NOMO-1 (cell line): Measurements from ENCODE around the gene LAMP5.

Experiments
- DNase-seq, 2 experiments: peaks; one replicate each; lab custom pipeline; 2025; ENCODE audit not compliant: unreplicated experiment in 2 of 2; lab: John Stamatoyannopoulos, UW

Gene LAMP5

DNA sequence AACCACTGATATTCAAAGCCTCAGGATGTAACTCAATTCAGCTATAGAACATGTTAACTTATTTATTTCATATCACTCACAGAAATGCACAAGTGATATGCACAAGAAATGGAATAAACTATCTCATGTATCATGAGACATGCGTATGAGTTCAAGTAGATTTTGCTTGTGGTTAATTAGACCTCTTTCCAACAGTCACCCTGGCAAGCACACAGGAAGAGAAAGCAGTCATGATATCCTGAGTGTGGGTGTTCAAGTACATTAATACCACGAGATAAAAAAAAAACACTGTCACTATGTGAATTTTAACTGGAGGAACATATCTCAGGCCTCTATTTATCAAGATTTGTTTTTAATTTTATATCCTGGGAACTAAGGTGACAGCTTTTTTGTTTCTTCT, 64.2 kb downstream of the LAMP5 start:
- no peak for DNase-seq
